ENCODE measurements around the gene PLA2G4B.

PLA2G4B gene

DNA sequence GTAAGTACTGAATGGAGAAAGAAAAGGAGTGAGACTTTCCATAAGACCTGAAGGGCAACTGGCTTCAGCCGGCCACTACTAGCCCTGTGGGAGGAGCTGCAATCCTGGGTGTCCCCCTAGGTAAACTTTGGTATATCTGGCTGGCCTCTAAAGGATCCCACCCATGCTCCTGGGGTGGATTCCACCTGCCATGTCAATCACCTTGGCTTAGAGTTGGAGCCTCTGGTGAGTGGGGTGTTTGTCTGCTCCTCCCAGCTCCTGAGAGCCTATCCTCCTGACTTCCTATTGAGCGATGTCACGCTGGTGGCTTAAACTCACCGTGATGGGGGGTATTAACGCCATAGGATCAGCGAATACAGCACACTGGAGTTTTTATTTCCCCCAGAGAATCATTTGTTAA, 52.6 kb downstream of the PLA2G4B start:
- no peak for DNase-seq

DNA sequence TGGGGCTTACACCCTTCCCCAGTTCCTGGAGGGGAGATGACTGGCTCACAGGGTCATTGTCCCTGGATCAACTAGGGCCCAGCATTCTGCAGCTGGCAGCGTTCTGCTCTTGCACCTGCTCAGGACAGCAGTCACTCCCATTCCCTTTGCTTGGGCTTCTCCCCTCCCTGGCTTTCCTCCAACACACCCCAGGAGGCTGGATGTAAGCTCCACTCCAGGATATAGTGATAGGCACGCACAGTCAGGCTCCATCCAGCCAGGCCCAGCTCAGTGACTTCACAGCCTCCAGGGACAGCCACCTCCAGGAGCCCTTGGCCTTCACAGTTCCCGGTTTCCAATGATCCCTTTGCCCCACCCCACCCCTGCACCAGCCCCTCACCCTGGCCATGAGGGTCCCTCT, 53.3 kb downstream of the PLA2G4B start:
- DNase-seq = no peak

DNA sequence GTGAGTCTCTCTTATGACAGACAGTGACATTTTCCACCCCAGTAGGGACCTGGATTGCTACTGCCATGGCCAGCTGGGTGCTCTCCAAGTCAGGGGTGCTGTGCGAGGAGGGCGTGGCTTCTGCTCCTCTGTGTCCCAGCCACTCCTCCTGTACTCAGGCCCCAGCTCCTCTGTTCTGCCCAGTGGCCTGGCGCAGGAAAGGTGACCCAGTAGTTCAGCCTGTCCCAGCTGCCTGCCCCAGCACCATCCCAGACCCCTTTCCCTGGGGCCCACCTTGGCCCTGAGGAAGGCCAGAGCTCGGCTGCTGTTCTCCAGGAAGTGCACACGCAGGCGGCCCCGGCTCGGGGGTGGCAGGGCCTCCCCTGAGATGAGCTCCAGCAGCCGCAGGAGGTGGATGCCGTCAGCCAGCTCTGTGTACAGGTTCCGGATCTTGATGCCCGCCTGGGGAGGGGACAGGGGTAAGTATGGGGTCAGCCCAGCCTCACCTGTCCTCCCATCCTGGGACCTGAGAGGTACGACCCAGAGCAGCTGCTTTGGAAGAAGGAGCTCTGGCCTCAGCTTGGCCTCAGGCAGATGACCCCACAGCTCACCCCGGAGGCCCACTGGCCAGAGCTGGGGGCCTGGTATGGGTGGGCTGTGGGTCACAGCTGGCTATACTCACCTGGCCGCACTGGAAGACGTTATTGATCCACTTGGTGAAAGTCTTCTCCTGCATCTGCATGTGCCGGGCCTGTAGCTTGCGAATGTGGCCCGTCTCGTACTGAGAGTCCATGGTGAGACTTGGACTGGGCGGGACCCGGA, 54.2 kb downstream of the PLA2G4B start:
- DNase-seq = no peak

DNA sequence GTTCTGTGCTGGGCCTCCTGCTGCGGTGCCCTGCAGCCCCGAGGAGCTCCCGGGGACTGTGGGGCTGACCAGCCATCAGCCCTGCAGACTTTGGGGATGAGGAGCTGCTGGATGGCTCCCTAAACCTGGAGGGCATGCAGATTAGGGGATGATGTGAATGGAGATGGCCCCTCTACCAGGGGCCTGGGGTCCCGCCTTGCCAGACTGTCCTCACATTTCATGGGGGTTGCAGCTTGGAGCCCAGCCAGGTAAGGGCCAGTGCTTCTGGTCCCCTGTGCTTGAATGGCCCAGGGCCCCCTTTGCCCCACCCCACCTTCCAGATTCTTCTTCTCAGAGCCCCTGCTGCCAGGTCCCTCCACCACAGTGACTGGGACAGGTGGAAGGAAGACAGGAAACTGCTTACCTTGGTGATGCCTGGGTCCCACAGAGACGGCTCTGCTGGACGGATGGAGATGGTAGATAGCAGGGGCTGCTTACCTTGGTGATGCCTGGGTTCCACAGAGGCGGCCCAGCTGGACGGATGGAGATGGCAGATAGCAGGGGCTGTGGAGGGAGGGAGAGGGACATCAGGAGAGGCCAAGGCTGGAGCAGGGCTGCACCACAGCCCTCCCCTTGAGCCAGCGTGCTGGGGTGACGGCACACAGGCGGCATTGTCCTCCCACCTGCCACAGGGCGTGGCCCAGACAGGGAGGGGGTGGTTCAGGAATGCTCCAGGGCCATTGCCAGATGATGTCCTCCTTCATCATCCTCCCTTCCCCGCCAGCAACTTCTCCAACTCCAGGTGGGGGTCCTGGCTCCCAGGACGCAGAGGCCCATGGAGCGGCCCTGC, 55.0 kb downstream of the PLA2G4B start, which contains the start of gene SPTBN5:
TSS of gene SPTBN5 (minus strand) at position 632 of the 829 bp plus-strand sequence. CDS start at position 76, 556 bp downstream.
- DNase-seq = no peak

DNA sequence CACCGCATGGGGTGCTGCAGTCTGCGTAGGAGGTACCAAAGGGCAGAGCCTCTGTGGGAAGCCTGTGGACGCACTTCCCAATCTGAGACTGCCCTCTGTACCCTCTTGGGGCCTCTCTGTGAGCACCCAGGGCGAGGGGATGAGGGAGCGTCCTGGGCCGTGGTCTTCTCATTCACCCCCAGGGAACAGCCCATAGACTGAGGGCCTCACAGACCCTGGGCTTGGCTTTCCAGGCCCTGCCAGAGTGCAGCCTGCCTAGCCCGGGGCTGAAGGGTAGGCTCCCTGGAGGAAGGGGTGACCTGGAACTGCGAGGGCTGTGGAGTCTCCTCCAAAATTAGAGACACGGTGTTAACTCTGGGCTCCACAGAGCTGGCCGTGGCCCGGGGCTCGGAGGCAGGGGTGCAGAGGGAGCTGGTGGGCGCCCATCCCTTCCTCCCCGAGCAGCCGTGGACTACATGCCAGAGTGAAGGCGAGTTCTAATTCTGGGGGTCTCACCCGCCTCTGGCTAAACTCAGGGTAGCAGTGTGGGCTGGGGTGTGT, 55.7 kb downstream of the PLA2G4B start:
- no peak for DNase-seq

DNA sequence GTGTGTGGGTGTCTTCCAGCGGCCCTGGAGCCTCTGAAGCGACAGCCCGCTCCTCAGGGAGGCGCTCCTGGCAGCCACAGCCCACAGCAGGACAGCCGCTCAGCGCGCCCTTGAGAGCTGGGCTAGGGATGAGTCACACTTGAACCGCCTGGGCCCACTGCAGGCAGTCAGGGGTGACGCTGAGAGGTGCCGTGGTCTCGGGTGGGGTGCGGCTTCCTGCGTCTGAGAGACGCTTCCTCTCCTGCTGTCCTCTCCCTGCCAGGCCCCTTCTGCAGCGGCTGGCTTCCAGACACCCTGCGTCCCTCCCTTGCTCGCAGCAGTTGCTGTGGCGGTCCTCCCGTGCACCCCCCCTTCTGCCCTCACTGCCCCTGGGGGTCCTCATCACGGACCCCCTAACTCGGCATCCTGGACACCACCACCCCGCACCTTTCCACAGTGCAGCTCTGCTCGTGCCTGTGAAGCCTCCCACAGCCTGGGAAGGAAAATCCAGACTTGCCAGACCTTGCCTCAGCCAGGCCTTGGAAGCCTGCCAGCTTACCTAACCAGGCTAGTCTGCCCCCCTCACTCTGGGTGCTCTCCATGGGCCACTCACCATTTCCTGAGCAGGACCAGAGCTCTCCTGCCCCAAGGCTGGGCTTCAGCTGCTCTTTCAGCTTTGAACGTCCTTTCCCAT, 56.3 kb downstream of the PLA2G4B start:
- peak; percentile 81 for DNase-seq

GRCh38 chr15:41895491-41895890, 56.8 kb downstream of the PLA2G4B start:
- DNase-seq = no peak

DNA sequence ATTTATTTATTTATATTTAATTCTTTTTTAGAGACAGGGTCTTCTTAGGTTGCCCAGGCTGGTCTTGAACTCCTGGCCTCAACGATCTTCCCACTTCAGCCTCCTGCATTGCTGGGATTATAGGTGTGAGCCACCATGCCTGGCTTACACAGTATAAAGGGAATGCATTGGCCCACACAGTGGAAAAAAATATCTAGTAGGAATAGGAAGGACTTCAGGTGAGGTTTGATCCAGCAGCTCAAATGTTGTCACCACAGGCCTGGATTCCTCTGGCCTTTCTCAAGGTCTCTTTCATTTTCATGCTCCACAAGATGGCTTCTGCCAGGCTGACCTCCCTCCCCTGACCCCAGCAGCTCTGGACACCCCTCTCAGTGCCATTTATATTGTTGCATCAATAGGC, 57.3 kb downstream of the PLA2G4B start:
- no peak for DNase-seq

- DNase-seq = no peak
Measured at GRCh38 chr15:41896566-41896965, 57.9 kb downstream of the PLA2G4B start.

DNA sequence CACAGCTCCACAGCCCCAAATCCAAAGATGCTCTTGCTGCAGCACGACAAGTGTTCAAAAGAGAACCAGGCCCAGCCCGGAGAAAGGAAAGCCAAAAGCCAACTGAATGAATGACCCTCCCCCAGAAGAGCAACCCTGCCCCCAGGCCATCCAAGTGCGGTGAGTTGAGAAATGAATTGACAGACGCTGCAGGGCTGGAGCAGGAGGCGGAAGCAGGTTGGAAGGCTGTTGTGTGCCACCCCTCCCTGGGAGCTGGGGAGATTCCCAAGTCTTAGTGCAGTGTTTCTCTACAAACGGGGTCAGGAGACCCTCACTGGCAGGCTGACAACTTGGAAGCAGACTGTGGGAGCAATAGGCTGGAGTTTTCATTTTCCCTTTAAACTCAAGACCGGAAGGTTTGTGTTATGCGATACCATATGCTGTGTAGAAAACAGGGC, 58.7 kb downstream of the PLA2G4B start:
- DNase-seq = no peak

Data from activated CD4-positive, alpha-beta T cell treated with anti-CD3 and anti-CD28 coated beads, Interleukin-2, amount 50 U/mL, for 16 hours (primary cell).